HCT116 (cell line): ENCODE measurements around the gene PF4V1. TPM values are rescaled to one million over a fixed set of nuclear protein-coding genes. Genes with fewer than 3 reads are reported as not detected.

ENCODE experiments used
- ATAC-seq: fragments of 200-7000 bp; cut with Tn5 transposase; 2 replicates; pipeline ENCODE4 v1.9.1; 2020; ENCODE audit warnings: mild to moderate bottlenecking, moderate library complexity
- BruUV-seq: library from RNA; stranded (reverse); fragments of 400-500 nt; replicated peaks from 2 replicates; lab custom pipeline; 2021; lab: Mats Ljungman, UMichigan
- CTCF ChIA-PET: fragments of 300-600 bp; sonication (Branson Sonifier 250); formaldehyde crosslinking; loops from one replicate; lab custom pipeline; 2021; ENCODE audit warnings: antibody characterized with exemption; lab: Charles Lee
- POLR2A ChIA-PET: fragments of 300-600, 350-600 bp; sonication (Branson Sonifier 250); formaldehyde crosslinking; loops from one replicate; lab custom pipeline; 2021; ENCODE audit warnings: antibody characterized with exemption; lab: Charles Lee
- RAD21 ChIA-PET, 2 experiments: fragments of 300-600 bp; sonication (Branson Sonifier 250); formaldehyde crosslinking; loops; one replicate each; lab custom pipeline; 2023; ENCODE audit warnings: low total read pairs in 2 of 2; ENCODE audit not compliant: uncharacterized antibody in 2 of 2, unreplicated experiment in 2 of 2, low non-redundant PET in 1 of 2; lab: Charles Lee
- DNase-seq: peaks from one replicate; pipeline ENCODE4 v3.0.0-alpha.2; 2010; ENCODE audit warnings: low read depth, low spot score
- H2AFZ ChIP-seq: fragments of 200-600 bp; shearing (Covaris generic), sonication (generic); 2 replicates; pipeline ENCODE4 v1.6.1; 2017; ENCODE audit warnings: low read depth, mixed run types, mixed read lengths, antibody characterized with exemption, low read length; ENCODE audit not compliant: poor library complexity, severe bottlenecking
- H3K27ac ChIP-seq: 2 replicates; pipeline ENCODE4 v1.5.1; 2012; ENCODE audit warnings: low read depth, low read length
- H3K27me3 ChIP-seq: fragments of 200-600 bp; sonication (generic); 2 replicates; pipeline ENCODE4 v1.6.1; 2016; ENCODE audit warnings: mixed run types, low read length, mixed read lengths; ENCODE audit not compliant: insufficient read depth
- H3K36me3 ChIP-seq, 2 experiments: fragments of 200-500 bp in 1 of 2; fragments of 200-600 bp in 1 of 2; sonication (Bioruptor generic) in 1 of 2; sonication (generic) in 1 of 2; 2 replicates each; pipeline versions ENCODE4 v1.5.1 to v1.6.1; 2014 to 2016; ENCODE audit warnings: low read length in 2 of 2, inconsistent platforms in 1 of 2, mixed read lengths in 1 of 2, mixed run types in 1 of 2; ENCODE audit not compliant: insufficient read depth in 2 of 2, control insufficient read depth in 1 of 2
- H3K4me1 ChIP-seq, 2 experiments: fragments of 200-600 bp in 1 of 2; sonication (generic) in 1 of 2; 2 replicates each; pipeline versions ENCODE4 v1.5.1 to v1.6.1; 2012 to 2017; ENCODE audit warnings: low read length in 2 of 2, inconsistent platforms in 1 of 2, mild to moderate bottlenecking in 1 of 2, mixed read lengths in 1 of 2, mixed run types in 1 of 2, moderate library complexity in 1 of 2; ENCODE audit not compliant: insufficient read depth in 2 of 2, control insufficient read depth in 1 of 2
- H3K4me2 ChIP-seq: fragments of 200-600 bp; sonication (generic); 2 replicates; pipeline ENCODE4 v1.6.1; 2017; ENCODE audit warnings: mixed run types, low read length, mixed read lengths
- H3K4me3 ChIP-seq, 2 experiments: fragments of 200-600 bp in 1 of 2; sonication (generic) in 1 of 2; replicated peaks in 1 of 2; 2 replicates each; pipeline ENCODE4 v1.5.1; 2011 to 2016; ENCODE audit warnings: low read length in 2 of 2, control low read depth in 1 of 2, low read depth in 1 of 2, mild to moderate bottlenecking in 1 of 2, mixed read lengths in 1 of 2, mixed run types in 1 of 2
- H3K79me2 ChIP-seq: fragments of 200-600 bp; sonication (generic); 2 replicates; pipeline ENCODE4 v1.6.1; 2017; ENCODE audit warnings: mild to moderate bottlenecking, mixed run types, low read length, moderate library complexity, mixed read lengths; ENCODE audit not compliant: insufficient read depth
- H3K9ac ChIP-seq: fragments of 200-600 bp; sonication (generic); 2 replicates; pipeline ENCODE4 v1.6.1; 2016; ENCODE audit warnings: low read length, mixed read lengths
- H3K9me2 ChIP-seq: fragments of 200-600 bp; sonication (generic), shearing (Covaris generic); 2 replicates; pipeline ENCODE4 v1.6.1; 2017; ENCODE audit warnings: mixed run types, mild to moderate bottlenecking, moderate library complexity; ENCODE audit not compliant: insufficient read depth
- H3K9me3 ChIP-seq, 2 experiments: fragments of 200-500 bp in 1 of 2; fragments of 200-600 bp in 1 of 2; sonication (Bioruptor generic) in 1 of 2; sonication (generic) in 1 of 2; 2 replicates each; pipeline ENCODE4 v1.6.1; 2014 to 2017; ENCODE audit warnings: low read length in 2 of 2, mixed read lengths in 2 of 2, inconsistent platforms in 1 of 2, low read depth in 1 of 2, mild to moderate bottlenecking in 1 of 2, mixed run types in 1 of 2, moderate library complexity in 1 of 2; ENCODE audit not compliant: control insufficient read depth in 1 of 2, insufficient read depth in 1 of 2
- H4K20me1 ChIP-seq: fragments of 200-600 bp; sonication (generic), shearing (Covaris generic); 2 replicates; pipeline ENCODE4 v1.6.1; 2017; ENCODE audit warnings: mixed run types, mild to moderate bottlenecking, moderate library complexity; ENCODE audit not compliant: insufficient read depth
- CEBPB ChIP-seq: IDR thresholded peaks from 2 replicates; pipeline ENCODE4 v1.6.1; 2012; ENCODE audit warnings: low read depth
- ELF1 ChIP-seq: IDR thresholded peaks from 2 replicates; pipeline ENCODE4 v1.6.1; 2012; ENCODE audit warnings: low read depth, borderline replicate concordance
- EZH2 ChIP-seq: fragments of 200-600 bp; sonication (generic); IDR thresholded peaks from 2 replicates; pipeline ENCODE4 v1.6.1; 2017; ENCODE audit warnings: antibody characterized with exemption, mixed run types
- EZH2phosphoT487 ChIP-seq: fragments of 200-600 bp; IDR thresholded peaks from 2 replicates; pipeline ENCODE4 v1.6.1; 2018; ENCODE audit warnings: antibody characterized with exemption, borderline replicate concordance
- FOSL1 ChIP-seq: IDR thresholded peaks from 2 replicates; pipeline ENCODE4 v1.6.1; 2012; ENCODE audit warnings: low read depth
- POLR2A ChIP-seq: IDR thresholded peaks from 2 replicates; pipeline ENCODE4 v1.7.0; 2011; ENCODE audit warnings: borderline replicate concordance; ENCODE audit not compliant: insufficient read depth, insufficient read length; ENCODE audit errors: extremely low read depth
- POLR2AphosphoS5 ChIP-seq: IDR thresholded peaks from 2 replicates; pipeline ENCODE4 v1.6.1; 2011; ENCODE audit warnings: mild to moderate bottlenecking, low read depth, low read length, moderate library complexity
- RAD21 ChIP-seq: IDR thresholded peaks from 2 replicates; pipeline ENCODE4 v1.6.1; 2012; ENCODE audit warnings: low read depth, mild to moderate bottlenecking
- SIN3A ChIP-seq: IDR thresholded peaks from 2 replicates; pipeline ENCODE4 v1.6.1; 2012; ENCODE audit warnings: low read depth
- SRF ChIP-seq: IDR thresholded peaks from 2 replicates; pipeline ENCODE4 v1.6.1; 2012; ENCODE audit warnings: low read depth
- YY1 ChIP-seq: IDR thresholded peaks from 2 replicates; pipeline ENCODE4 v1.6.1; 2011; ENCODE audit warnings: low read length, low read depth, moderate library complexity, mild to moderate bottlenecking; ENCODE audit not compliant: insufficient replicate concordance; ENCODE audit errors: extremely low read depth
- ZFX ChIP-seq: fragments of 450-650 bp; IDR thresholded peaks from 2 replicates; pipeline ENCODE4 v1.6.1; 2017
- ZNF274 ChIP-seq: fragments of 200-500 bp; sonication (Bioruptor generic); IDR thresholded peaks from 2 replicates; pipeline ENCODE4 v1.6.1; 2014; ENCODE audit warnings: mild to moderate bottlenecking, low read depth, low read length, inconsistent platforms
- intact Hi-C: fragments of 100-400 bp; cut with micrococcal nuclease; formaldehyde crosslinking; loops from 2 replicates; pipeline ENCODE4 v1.10.0; 2022
- total RNA-seq: library from RNA; stranded (reverse); gene quantifications from one replicate; pipeline ENCODE4 v1.2.1, GENCODE V29; 2021; ENCODE audit not compliant: unreplicated experiment
- TF ChIP-seq, protein P1 (sequence below): IDR thresholded peaks from 2 replicates; pipeline ENCODE4 v1.6.1; 2012
- TF ChIP-seq, protein P2 (sequence below): IDR thresholded peaks from 2 replicates; pipeline ENCODE4 v1.6.1; 2011; ENCODE audit warnings: mild to moderate bottlenecking, low read length, moderate library complexity; ENCODE audit not compliant: insufficient replicate concordance; ENCODE audit errors: extremely low read depth
- TF ChIP-seq, protein P3 (sequence below), 3 experiments: fragments of 200-600 bp in 1 of 3; sonication (generic) in 1 of 3; IDR thresholded peaks in 2 of 3; conservative IDR thresholded peaks in 1 of 3; 2 replicates each; pipeline ENCODE4 v1.5.1; 2012 to 2017; ENCODE audit warnings: low read depth in 2 of 3, low read length in 2 of 3, antibody characterized with exemption in 1 of 3, borderline replicate concordance in 1 of 3, control low read depth in 1 of 3, mild to moderate bottlenecking in 1 of 3, mixed read lengths in 1 of 3, mixed run types in 1 of 3, moderate library complexity in 1 of 3; ENCODE audit not compliant: insufficient read depth in 1 of 3
- TF ChIP-seq, protein P4 (sequence below): IDR thresholded peaks from 2 replicates; pipeline ENCODE4 v1.6.1; 2012; ENCODE audit warnings: low read depth

Gene PF4V1
- total RNA-seq, 1 experiment from 2014 or later, result not detected

DNA sequence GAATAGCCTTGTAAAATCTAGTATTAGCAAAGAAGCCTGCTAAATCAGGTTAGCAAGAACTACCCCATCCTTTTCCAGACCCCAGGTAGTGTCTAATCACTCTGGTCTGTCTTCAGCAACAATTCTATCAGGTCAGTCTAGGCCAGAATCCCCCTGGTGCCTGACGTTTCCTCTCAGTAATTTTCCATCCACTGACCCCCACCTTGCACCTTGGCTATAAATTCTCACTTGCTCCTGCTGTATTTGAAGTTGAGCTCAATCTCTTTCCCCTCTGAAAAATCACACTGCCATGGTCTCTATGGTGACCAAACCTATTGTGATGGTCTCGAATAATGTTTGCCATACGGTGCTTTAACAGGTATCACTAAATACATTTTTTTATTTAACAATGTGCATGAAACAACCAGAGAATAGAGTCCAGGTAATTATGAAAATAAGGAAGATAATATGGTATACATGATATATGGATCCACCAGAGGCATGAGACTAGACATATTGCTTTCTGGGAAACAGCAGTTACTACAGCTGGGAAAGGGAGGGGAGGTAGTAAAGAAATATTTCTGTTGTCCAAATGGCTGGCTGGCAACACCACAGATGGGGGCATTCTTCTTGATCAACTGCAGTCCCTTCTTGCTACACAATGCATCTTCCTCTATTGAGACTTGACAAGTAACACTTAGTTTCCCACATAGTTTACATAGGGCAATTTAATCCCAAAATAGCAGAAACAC is 49.9 kb downstream of the PF4V1 start:
- no peak for DNase-seq
- Histone ChIP-seq H4K20me1 (no peaks in the 10 kb centered on the region), H3K9ac (no peak overlapping the region), H3K9me2 (no peaks in the 10 kb centered on the region), H2AFZ (no peak overlapping the region), H3K27ac (no peak overlapping the region), H3K4me2 (no peak overlapping the region), H3K4me3 (no peak overlapping the region), H3K27me3 (no peaks in the 10 kb centered on the region), H3K9me3 (no peaks in the 10 kb centered on the region), H3K79me2 (no peaks in the 10 kb centered on the region), H3K4me1 (no peaks in the 10 kb centered on the region), H3K36me3 (no peaks in the 10 kb centered on the region)
- no peak for ATAC-seq
- POLR2A ChIA-PET, result no interaction called here
- intact Hi-C loops, result no loop called here
- RAD21 ChIA-PET, result no interaction called here
- CTCF ChIA-PET, result no interaction called here
- no TSS peak for BruUV-seq
- TF ChIP-seq, protein P1, sequence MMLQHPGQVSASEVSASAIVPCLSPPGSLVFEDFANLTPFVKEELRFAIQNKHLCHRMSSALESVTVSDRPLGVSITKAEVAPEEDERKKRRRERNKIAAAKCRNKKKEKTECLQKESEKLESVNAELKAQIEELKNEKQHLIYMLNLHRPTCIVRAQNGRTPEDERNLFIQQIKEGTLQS, result no peak
- no peak for TF ChIP-seq YY1
- no peak for TF ChIP-seq CEBPB
- TF ChIP-seq, protein P2, sequence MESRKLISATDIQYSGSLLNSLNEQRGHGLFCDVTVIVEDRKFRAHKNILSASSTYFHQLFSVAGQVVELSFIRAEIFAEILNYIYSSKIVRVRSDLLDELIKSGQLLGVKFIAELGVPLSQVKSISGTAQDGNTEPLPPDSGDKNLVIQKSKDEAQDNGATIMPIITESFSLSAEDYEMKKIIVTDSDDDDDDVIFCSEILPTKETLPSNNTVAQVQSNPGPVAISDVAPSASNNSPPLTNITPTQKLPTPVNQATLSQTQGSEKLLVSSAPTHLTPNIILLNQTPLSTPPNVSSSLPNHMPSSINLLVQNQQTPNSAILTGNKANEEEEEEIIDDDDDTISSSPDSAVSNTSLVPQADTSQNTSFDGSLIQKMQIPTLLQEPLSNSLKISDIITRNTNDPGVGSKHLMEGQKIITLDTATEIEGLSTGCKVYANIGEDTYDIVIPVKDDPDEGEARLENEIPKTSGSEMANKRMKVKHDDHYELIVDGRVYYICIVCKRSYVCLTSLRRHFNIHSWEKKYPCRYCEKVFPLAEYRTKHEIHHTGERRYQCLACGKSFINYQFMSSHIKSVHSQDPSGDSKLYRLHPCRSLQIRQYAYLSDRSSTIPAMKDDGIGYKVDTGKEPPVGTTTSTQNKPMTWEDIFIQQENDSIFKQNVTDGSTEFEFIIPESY, result no peak
- TF ChIP-seq, protein P3, sequence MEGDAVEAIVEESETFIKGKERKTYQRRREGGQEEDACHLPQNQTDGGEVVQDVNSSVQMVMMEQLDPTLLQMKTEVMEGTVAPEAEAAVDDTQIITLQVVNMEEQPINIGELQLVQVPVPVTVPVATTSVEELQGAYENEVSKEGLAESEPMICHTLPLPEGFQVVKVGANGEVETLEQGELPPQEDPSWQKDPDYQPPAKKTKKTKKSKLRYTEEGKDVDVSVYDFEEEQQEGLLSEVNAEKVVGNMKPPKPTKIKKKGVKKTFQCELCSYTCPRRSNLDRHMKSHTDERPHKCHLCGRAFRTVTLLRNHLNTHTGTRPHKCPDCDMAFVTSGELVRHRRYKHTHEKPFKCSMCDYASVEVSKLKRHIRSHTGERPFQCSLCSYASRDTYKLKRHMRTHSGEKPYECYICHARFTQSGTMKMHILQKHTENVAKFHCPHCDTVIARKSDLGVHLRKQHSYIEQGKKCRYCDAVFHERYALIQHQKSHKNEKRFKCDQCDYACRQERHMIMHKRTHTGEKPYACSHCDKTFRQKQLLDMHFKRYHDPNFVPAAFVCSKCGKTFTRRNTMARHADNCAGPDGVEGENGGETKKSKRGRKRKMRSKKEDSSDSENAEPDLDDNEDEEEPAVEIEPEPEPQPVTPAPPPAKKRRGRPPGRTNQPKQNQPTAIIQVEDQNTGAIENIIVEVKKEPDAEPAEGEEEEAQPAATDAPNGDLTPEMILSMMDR (IDR thresholded peaks at IDR 0.05 in 2 of 3, conservative IDR thresholded peaks at IDR 0.05 in 1 of 3; ENCODE audit: borderline replicate concordance in 1 of 3, insufficient read depth in 1 of 3, low read depth in 2 of 3, low read length in 2 of 3), result no peak
- TF ChIP-seq ELF1, result no peak
- TF ChIP-seq SIN3A, result no peak
- no peak for TF ChIP-seq SRF
- TF ChIP-seq POLR2AphosphoS5, result no peak
- TF ChIP-seq EZH2phosphoT487, result no peak
- no peak for TF ChIP-seq ZFX
- TF ChIP-seq RAD21, result no peak
- no peak for TF ChIP-seq POLR2A
- TF ChIP-seq ZNF274, result no peak
- TF ChIP-seq EZH2, result no peak
- no peak for TF ChIP-seq FOSL1
- TF ChIP-seq, protein P4, sequence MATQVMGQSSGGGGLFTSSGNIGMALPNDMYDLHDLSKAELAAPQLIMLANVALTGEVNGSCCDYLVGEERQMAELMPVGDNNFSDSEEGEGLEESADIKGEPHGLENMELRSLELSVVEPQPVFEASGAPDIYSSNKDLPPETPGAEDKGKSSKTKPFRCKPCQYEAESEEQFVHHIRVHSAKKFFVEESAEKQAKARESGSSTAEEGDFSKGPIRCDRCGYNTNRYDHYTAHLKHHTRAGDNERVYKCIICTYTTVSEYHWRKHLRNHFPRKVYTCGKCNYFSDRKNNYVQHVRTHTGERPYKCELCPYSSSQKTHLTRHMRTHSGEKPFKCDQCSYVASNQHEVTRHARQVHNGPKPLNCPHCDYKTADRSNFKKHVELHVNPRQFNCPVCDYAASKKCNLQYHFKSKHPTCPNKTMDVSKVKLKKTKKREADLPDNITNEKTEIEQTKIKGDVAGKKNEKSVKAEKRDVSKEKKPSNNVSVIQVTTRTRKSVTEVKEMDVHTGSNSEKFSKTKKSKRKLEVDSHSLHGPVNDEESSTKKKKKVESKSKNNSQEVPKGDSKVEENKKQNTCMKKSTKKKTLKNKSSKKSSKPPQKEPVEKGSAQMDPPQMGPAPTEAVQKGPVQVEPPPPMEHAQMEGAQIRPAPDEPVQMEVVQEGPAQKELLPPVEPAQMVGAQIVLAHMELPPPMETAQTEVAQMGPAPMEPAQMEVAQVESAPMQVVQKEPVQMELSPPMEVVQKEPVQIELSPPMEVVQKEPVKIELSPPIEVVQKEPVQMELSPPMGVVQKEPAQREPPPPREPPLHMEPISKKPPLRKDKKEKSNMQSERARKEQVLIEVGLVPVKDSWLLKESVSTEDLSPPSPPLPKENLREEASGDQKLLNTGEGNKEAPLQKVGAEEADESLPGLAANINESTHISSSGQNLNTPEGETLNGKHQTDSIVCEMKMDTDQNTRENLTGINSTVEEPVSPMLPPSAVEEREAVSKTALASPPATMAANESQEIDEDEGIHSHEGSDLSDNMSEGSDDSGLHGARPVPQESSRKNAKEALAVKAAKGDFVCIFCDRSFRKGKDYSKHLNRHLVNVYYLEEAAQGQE, result no peak
